Stimulated activated CD8-positive, alpha-beta memory T cell treated with anti-CD3 and anti-CD28 coated beads, Interleukin-15, amount 100 ng/mL, for 1 hour (primary cell): Measurements from ENCODE around the gene RBM22.
"Not testable (repeated sequence)": the region's sequence is repeated elsewhere in the genome, so short reads cannot be mapped to it uniquely, and the experiment has no call there.

ENCODE experiments used
- DNase-seq: peaks from one replicate; pipeline ENCODE4 v3.0.0-alpha.2; 2020; ENCODE audit warnings: low read depth

RBM22 gene

GRCh38 chr5:150700594-150701377 lies at the start of gene RBM22:
Gene RBM22, minus strand, starts transcription at chr5:150701062. Its CDS starts 77 bp downstream, at chr5:150700985.
- peak; percentile 85 for DNase-seq

GRCh38 chr5:150750469-150750868 lies 49.6 kb upstream of the RBM22 start:
- no peak for DNase-seq

- not testable (repeated sequence) for DNase-seq
Measured at GRCh38 chr5:150743142-150743488, 42.3 kb upstream of the RBM22 start.

GRCh38 chr5:150742455-150743141 lies 41.7 kb upstream of the RBM22 start:
- not testable (repeated sequence) for DNase-seq

GRCh38 chr5:150740992-150741391 lies 40.1 kb upstream of the RBM22 start:
- DNase-seq, result no peak

GRCh38 chr5:150738862-150739261 lies 38.0 kb upstream of the RBM22 start:
- DNase-seq, result no peak

GRCh38 chr5:150734579-150735384 lies 33.9 kb upstream of the RBM22 start:
- no peak for DNase-seq

GRCh38 chr5:150731669-150732242 lies 30.9 kb upstream of the RBM22 start:
- no peak for DNase-seq

GRCh38 chr5:150729859-150730258 lies 29.0 kb upstream of the RBM22 start:
- DNase-seq, result no peak

GRCh38 chr5:150723845-150724244 lies 23.0 kb upstream of the RBM22 start:
- DNase-seq, result no peak

- no peak for DNase-seq
Measured at GRCh38 chr5:150710165-150710564, 9.3 kb upstream of the RBM22 start.

GRCh38 chr5:150706776-150707390 lies 6.0 kb upstream of the RBM22 start:
- no peak for DNase-seq

- no peak for DNase-seq
Measured at GRCh38 chr5:150703762-150704161, 2.9 kb upstream of the RBM22 start.

- DNase-seq, result no peak
Measured at GRCh38 chr5:150700246-150700593, 642 bp downstream of the RBM22 start.

GRCh38 chr5:150694612-150695011 lies 6.2 kb downstream of the RBM22 start:
- no peak for DNase-seq

- no peak for DNase-seq
Measured at GRCh38 chr5:150692276-150692675, 8.6 kb downstream of the RBM22 start.

GRCh38 chr5:150690760-150691159 lies 10.1 kb downstream of the RBM22 start:
- no peak for DNase-seq

- DNase-seq, result no peak
Measured at GRCh38 chr5:150689120-150689519, 11.7 kb downstream of the RBM22 start.

GRCh38 chr5:150676578-150676977 lies 24.3 kb downstream of the RBM22 start:
- no peak for DNase-seq

GRCh38 chr5:150675069-150675468 lies 25.8 kb downstream of the RBM22 start:
- no peak for DNase-seq

GRCh38 chr5:150674341-150674821 lies 26.5 kb downstream of the RBM22 start:
- no peak for DNase-seq

- no peak for DNase-seq
Measured at GRCh38 chr5:150672884-150673275, 28.0 kb downstream of the RBM22 start.
